ENCODE measurements around the gene NOTCH3.
A peak's percentile ranks its signal among the peaks of the same experiment; 100 is the strongest.

Gene NOTCH3

GRCh38 chr19:15198951-15199660 lies 1.7 kb downstream of the NOTCH3 start:
- Histone ChIP-seq H3K4me3 (peak overlapping the region; percentile 40 to 65 (median 56)), H3K27ac (peak overlapping the region in 20 of 21 experiments; percentile 69 to 99 (median 90))

- no peak overlapping the region for H3K4me3 ChIP-seq
- peak overlapping the region in 18 of 21 experiments; percentile 37 to 99 (median 70) for H3K27ac ChIP-seq
These were observed 2.9 kb downstream of the NOTCH3 start for GRCh38 chr19:15197942-15198341.

GRCh38 chr19:15197275-15197941 lies 3.4 kb downstream of the NOTCH3 start:
- H3K27ac ChIP-seq: peak overlapping the region in 18 of 21 experiments; percentile 37 to 99 (median 70)
- no peak overlapping the region for H3K4me3 ChIP-seq

- Histone ChIP-seq H3K4me3 (peak overlapping the region in 4 of 7 experiments; percentile 10 to 42 (median 28)), H3K27ac (peak overlapping the region in 20 of 21 experiments; percentile 56 to 99 (median 81))
These were observed 4.3 kb downstream of the NOTCH3 start for GRCh38 chr19:15196360-15197005.

- H3K27ac ChIP-seq: peak overlapping the region in 20 of 21 experiments; percentile 49 to 99 (median 79)
- H3K4me3 ChIP-seq: peak overlapping the region in 6 of 7 experiments; percentile 10 to 42 (median 24)
These were observed 5.1 kb downstream of the NOTCH3 start for GRCh38 chr19:15195371-15196334.

- Histone ChIP-seq H3K27ac (peak overlapping the region in 20 of 21 experiments; percentile 49 to 99 (median 79)), H3K4me3 (peak overlapping the region in 4 of 7 experiments; percentile 10 to 42 (median 28))
These were observed 5.9 kb downstream of the NOTCH3 start for GRCh38 chr19:15194938-15195337.

- Histone ChIP-seq H3K27ac (peak overlapping the region in 1 of 21 experiments; percentile 3), H3K4me3 (no peak overlapping the region)
These were observed 8.8 kb downstream of the NOTCH3 start for GRCh38 chr19:15191982-15192381.

GRCh38 chr19:15191514-15191913 lies 9.3 kb downstream of the NOTCH3 start:
- no peak overlapping the region for H3K27ac ChIP-seq
- no peak overlapping the region for H3K4me3 ChIP-seq

- no peak overlapping the region for H3K4me3 ChIP-seq
- H3K27ac ChIP-seq: no peak overlapping the region
These were observed 11.9 kb downstream of the NOTCH3 start for GRCh38 chr19:15188851-15189250.

GRCh38 chr19:15187026-15188007 lies 13.5 kb downstream of the NOTCH3 start:
- Histone ChIP-seq H3K4me3 (no peak overlapping the region), H3K27ac (no peak overlapping the region)

- H3K4me3 ChIP-seq: no peak overlapping the region
These were observed 15.6 kb downstream of the NOTCH3 start for GRCh38 chr19:15185188-15185587.

GRCh38 chr19:15184776-15185175 lies 16.0 kb downstream of the NOTCH3 start:
- Histone ChIP-seq H3K4me3 (no peak overlapping the region), H3K27ac (no peak overlapping the region)

More at GRCh38 chr19:15185188-15185587, 15.6 kb downstream of the NOTCH3 start:
- H3K27ac ChIP-seq: no peak overlapping the region

- no peak overlapping the region for H3K4me3 ChIP-seq
- no peak overlapping the region for H3K27ac ChIP-seq
These were observed 19.4 kb downstream of the NOTCH3 start for GRCh38 chr19:15181394-15181793.

- peak overlapping the region in 1 of 7 experiments; percentile 13 for H3K4me3 ChIP-seq
- H3K27ac ChIP-seq: no peak overlapping the region
These were observed 20.1 kb downstream of the NOTCH3 start for GRCh38 chr19:15180451-15181390.

- H3K4me3 ChIP-seq: no peak overlapping the region
- H3K27ac ChIP-seq: no peak overlapping the region
These were observed 22.0 kb downstream of the NOTCH3 start for GRCh38 chr19:15178629-15179308.

Measured in skin epidermis (tissue), 12 donors.